Neuron (in vitro differentiated cells): Measurements from ENCODE around the gene PDZD2.
A peak's percentile ranks its signal among the peaks of the same experiment; 100 is the strongest.

Source experiments
- H2AFZ ChIP-seq: one replicate; pipeline ENCODE4 v1.6.1; 2013; ENCODE audit warnings: low read depth, mild to moderate bottlenecking, inconsistent platforms, low read length, moderate library complexity
- H3K27me3 ChIP-seq: one replicate; pipeline ENCODE4 v1.6.1; 2013; ENCODE audit warnings: low read length; ENCODE audit not compliant: insufficient read depth
- H3K36me3 ChIP-seq: one replicate; pipeline ENCODE4 v1.6.1; 2013; ENCODE audit warnings: low read length; ENCODE audit not compliant: insufficient read depth
- H3K4me1 ChIP-seq: one replicate; pipeline ENCODE4 v1.6.1; 2013; ENCODE audit warnings: low read length; ENCODE audit not compliant: insufficient read depth
- H3K4me3 ChIP-seq: 2 replicates; pipeline ENCODE4 v1.5.1; 2013; ENCODE audit warnings: mild to moderate bottlenecking, low read length, moderate library complexity
- H3K9me3 ChIP-seq: one replicate; pipeline ENCODE4 v1.6.1; 2013; ENCODE audit warnings: low read length

The PDZD2 gene

GRCh38 chr5:31809050-31809870, 170.3 kb downstream of the PDZD2 start:
- H3K36me3 ChIP-seq, result no peaks in the 10 kb centered on the region
- peaks cover 7% of the 10 kb centered on the region for H3K4me1 ChIP-seq
- peak overlapping the region; percentile 82 for H2AFZ ChIP-seq
- peak overlapping the region; percentile 28 for H3K4me3 ChIP-seq
- no peaks in the 10 kb centered on the region for H3K9me3 ChIP-seq
- H3K27me3 ChIP-seq, result no peaks in the 10 kb centered on the region

- no peaks in the 10 kb centered on the region for H3K27me3 ChIP-seq
- H3K9me3 ChIP-seq, result no peaks in the 10 kb centered on the region
- H3K4me3 ChIP-seq, result no peak overlapping the region
- H3K4me1 ChIP-seq, result peaks cover 14% of the 10 kb centered on the region
- no peak overlapping the region for H2AFZ ChIP-seq
- no peaks in the 10 kb centered on the region for H3K36me3 ChIP-seq
Measured at GRCh38 chr5:31811210-31811609, 172.3 kb downstream of the PDZD2 start.

- no peaks in the 10 kb centered on the region for H3K9me3 ChIP-seq
- no peaks in the 10 kb centered on the region for H3K36me3 ChIP-seq
- no peak overlapping the region for H2AFZ ChIP-seq
- H3K4me3 ChIP-seq, result no peak overlapping the region
- H3K27me3 ChIP-seq, result no peaks in the 10 kb centered on the region
- H3K4me1 ChIP-seq, result peaks cover 10% of the 10 kb centered on the region
Measured at GRCh38 chr5:31815376-31815775, 176.4 kb downstream of the PDZD2 start.

- no peak overlapping the region for H2AFZ ChIP-seq
- H3K4me1 ChIP-seq, result peaks cover 10% of the 10 kb centered on the region
- H3K9me3 ChIP-seq, result no peaks in the 10 kb centered on the region
- H3K27me3 ChIP-seq, result no peaks in the 10 kb centered on the region
- no peaks in the 10 kb centered on the region for H3K36me3 ChIP-seq
- no peak overlapping the region for H3K4me3 ChIP-seq
Measured at GRCh38 chr5:31819926-31820516, 181.1 kb downstream of the PDZD2 start.

GRCh38 chr5:31823472-31823871, 184.5 kb downstream of the PDZD2 start:
- Histone ChIP-seq H2AFZ (no peak overlapping the region), H3K4me1 (peaks cover 4% of the 10 kb centered on the region), H3K36me3 (no peaks in the 10 kb centered on the region), H3K9me3 (no peaks in the 10 kb centered on the region), H3K27me3 (no peaks in the 10 kb centered on the region), H3K4me3 (no peak overlapping the region)

GRCh38 chr5:31824869-31825517, 186.1 kb downstream of the PDZD2 start:
- no peaks in the 10 kb centered on the region for H3K36me3 ChIP-seq

GRCh38 chr5:31825518-31826068, 186.7 kb downstream of the PDZD2 start:
- H2AFZ ChIP-seq, result no peak overlapping the region
- H3K36me3 ChIP-seq, result no peaks in the 10 kb centered on the region
- H3K9me3 ChIP-seq, result no peaks in the 10 kb centered on the region
- H3K27me3 ChIP-seq, result no peaks in the 10 kb centered on the region
- H3K4me1 ChIP-seq, result no peaks in the 10 kb centered on the region
- no peak overlapping the region for H3K4me3 ChIP-seq

More at GRCh38 chr5:31824869-31825517, 186.1 kb downstream of the PDZD2 start:
- H3K27me3 ChIP-seq, result no peaks in the 10 kb centered on the region
- H2AFZ ChIP-seq, result no peak overlapping the region
- H3K4me3 ChIP-seq, result no peak overlapping the region
- peaks cover under 1% of the 10 kb centered on the region for H3K4me1 ChIP-seq
- no peaks in the 10 kb centered on the region for H3K9me3 ChIP-seq

GRCh38 chr5:31827867-31828266, 188.9 kb downstream of the PDZD2 start:
- Histone ChIP-seq H3K9me3 (no peaks in the 10 kb centered on the region), H3K36me3 (no peaks in the 10 kb centered on the region), H3K27me3 (no peaks in the 10 kb centered on the region), H2AFZ (no peak overlapping the region), H3K4me1 (no peaks in the 10 kb centered on the region), H3K4me3 (no peak overlapping the region)

- H3K36me3 ChIP-seq, result no peaks in the 10 kb centered on the region
- H3K4me3 ChIP-seq, result no peak overlapping the region
- H3K9me3 ChIP-seq, result no peaks in the 10 kb centered on the region
- no peaks in the 10 kb centered on the region for H3K4me1 ChIP-seq
- no peak overlapping the region for H2AFZ ChIP-seq
- no peaks in the 10 kb centered on the region for H3K27me3 ChIP-seq
Measured at GRCh38 chr5:31832966-31833365, 194.0 kb downstream of the PDZD2 start.

- no peaks in the 10 kb centered on the region for H3K36me3 ChIP-seq
- H3K4me3 ChIP-seq, result no peak overlapping the region
- H3K4me1 ChIP-seq, result no peaks in the 10 kb centered on the region
- H3K9me3 ChIP-seq, result no peaks in the 10 kb centered on the region
- no peak overlapping the region for H2AFZ ChIP-seq
- H3K27me3 ChIP-seq, result no peaks in the 10 kb centered on the region
Measured at GRCh38 chr5:31833710-31834109, 194.8 kb downstream of the PDZD2 start.

- no peak overlapping the region for H2AFZ ChIP-seq
- H3K4me1 ChIP-seq, result no peaks in the 10 kb centered on the region
- no peaks in the 10 kb centered on the region for H3K27me3 ChIP-seq
- no peak overlapping the region for H3K4me3 ChIP-seq
- no peaks in the 10 kb centered on the region for H3K36me3 ChIP-seq
- no peaks in the 10 kb centered on the region for H3K9me3 ChIP-seq
Measured at GRCh38 chr5:31844622-31845345, 205.9 kb downstream of the PDZD2 start.

- Histone ChIP-seq H2AFZ (no peak overlapping the region), H3K9me3 (no peaks in the 10 kb centered on the region), H3K4me1 (no peaks in the 10 kb centered on the region), H3K27me3 (no peaks in the 10 kb centered on the region), H3K36me3 (no peaks in the 10 kb centered on the region), H3K4me3 (no peak overlapping the region)
Measured at GRCh38 chr5:31845361-31845760, 206.4 kb downstream of the PDZD2 start.
